Activated T-helper 2 cell treated with anti-CD3 and anti-CD28 coated beads, Interferon-gamma antibody, Interleukin-2, Interleukin-4, amounts not matched to agents 10 μg/mL and 5 μg/mL and 100 μg/mL, durations not matched to agents 14 hours and 24 hours and 36 hours (primary cell): Measurements from ENCODE around the gene TBK1. TPM values are rescaled to one million over a fixed set of nuclear protein-coding genes. Genes with fewer than 3 reads are reported as not detected.

ENCODE experiments used
- DNase-seq: peaks from one replicate; pipeline ENCODE4 v3.0.0; 2021; ENCODE audit warnings: low spot score
- H3K27ac Mint-ChIP-seq: one replicate; pipeline ENCODE4 v1.8.0; 2021; ENCODE audit warnings: mixed read lengths
- H3K27me3 Mint-ChIP-seq: one replicate; pipeline ENCODE4 v1.8.0; 2021; ENCODE audit warnings: low read depth, mixed read lengths
- H3K36me3 Mint-ChIP-seq: one replicate; pipeline ENCODE4 v1.8.0; 2021; ENCODE audit warnings: low read depth, mixed read lengths
- H3K4me1 Mint-ChIP-seq: one replicate; pipeline ENCODE4 v1.8.0; 2021; ENCODE audit warnings: low read depth, mixed read lengths
- H3K4me3 Mint-ChIP-seq: one replicate; pipeline ENCODE4 v1.8.0; 2021; ENCODE audit warnings: low read depth, mild to moderate bottlenecking, moderate library complexity, mixed read lengths
- H3K9me3 Mint-ChIP-seq: one replicate; pipeline ENCODE4 v1.8.0; 2021; ENCODE audit warnings: mixed read lengths
- intact Hi-C: fragments of 100-400 bp; cut with micrococcal nuclease; formaldehyde crosslinking; loops from one replicate; pipeline ENCODE4 v1.15.1; 2023
- total RNA-seq: library from RNA; stranded (reverse); gene quantifications from 2 replicates; pipeline ENCODE4 v1.2.3, GENCODE V29; 2022

Gene TBK1
- total RNA-seq, 1 donor from 2014 or later, result 35.3 TPM

DNA sequence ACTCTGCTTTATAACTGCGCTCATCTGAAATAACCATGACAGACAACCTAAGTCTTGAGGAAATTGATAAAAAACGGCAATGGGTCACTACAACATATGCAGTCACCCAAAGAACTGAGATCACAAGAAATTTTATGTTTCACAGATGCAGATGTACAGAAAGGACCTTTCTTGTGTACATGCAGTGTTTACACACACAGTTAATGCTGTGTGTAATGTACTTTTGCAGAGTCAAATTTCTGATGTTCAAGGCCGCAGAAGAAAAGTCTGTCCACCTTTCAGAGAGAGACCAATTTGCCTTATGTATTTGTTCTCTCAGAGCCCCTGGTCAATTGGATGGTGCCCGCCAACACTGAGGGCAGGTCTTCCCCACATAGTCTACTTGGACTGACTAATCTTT, 23.0 kb upstream of the TBK1 start:
- intact Hi-C loops, result no loop called here
- no peaks in the 10 kb centered on the region for H3K9me3 Mint-ChIP-seq
- H3K4me1 Mint-ChIP-seq, result peaks cover 2% of the 10 kb centered on the region
- no peaks in the 10 kb centered on the region for H3K27me3 Mint-ChIP-seq
- H3K27ac Mint-ChIP-seq, result no peak overlapping the region
- no peak overlapping the region for H3K4me3 Mint-ChIP-seq
- DNase-seq, result no peak
- H3K36me3 Mint-ChIP-seq, result peaks cover 87% of the 10 kb centered on the region

GRCh38 chr12:64430886-64431285, 21.0 kb upstream of the TBK1 start:
- no peaks in the 10 kb centered on the region for H3K27me3 Mint-ChIP-seq
- DNase-seq, result no peak
- H3K9me3 Mint-ChIP-seq, result no peaks in the 10 kb centered on the region
- intact Hi-C loops, result no loop called here
- H3K4me3 Mint-ChIP-seq, result no peak overlapping the region
- H3K27ac Mint-ChIP-seq, result no peak overlapping the region
- H3K36me3 Mint-ChIP-seq, result peaks cover 85% of the 10 kb centered on the region
- peaks cover 3% of the 10 kb centered on the region for H3K4me1 Mint-ChIP-seq

DNA sequence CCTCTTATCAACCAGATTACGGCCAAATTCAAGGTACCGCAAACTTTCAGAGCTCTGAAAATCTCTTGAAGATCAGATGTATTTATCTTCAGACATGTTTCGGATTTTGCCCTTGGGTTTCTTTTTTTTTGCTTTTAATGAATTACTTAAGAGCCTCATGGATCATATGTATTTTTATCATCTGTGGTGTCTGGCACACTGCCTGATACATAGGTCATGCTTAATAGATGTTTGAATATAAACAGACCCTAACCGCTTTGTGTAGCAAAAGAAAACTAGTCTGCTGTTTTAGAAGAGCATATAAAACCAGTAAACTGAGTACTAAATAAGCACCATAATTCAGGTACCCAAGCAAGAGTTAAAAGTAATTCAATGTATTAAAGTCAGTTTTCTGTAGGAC, 20.1 kb upstream of the TBK1 start:
- Mint-ChIP-seq H3K4me3 (no peak overlapping the region), H3K4me1 (peaks cover 3% of the 10 kb centered on the region), H3K36me3 (peaks cover 83% of the 10 kb centered on the region), H3K9me3 (no peaks in the 10 kb centered on the region), H3K27me3 (no peaks in the 10 kb centered on the region), H3K27ac (no peak overlapping the region)
- intact Hi-C loops, result no loop called here
- no peak for DNase-seq

DNA sequence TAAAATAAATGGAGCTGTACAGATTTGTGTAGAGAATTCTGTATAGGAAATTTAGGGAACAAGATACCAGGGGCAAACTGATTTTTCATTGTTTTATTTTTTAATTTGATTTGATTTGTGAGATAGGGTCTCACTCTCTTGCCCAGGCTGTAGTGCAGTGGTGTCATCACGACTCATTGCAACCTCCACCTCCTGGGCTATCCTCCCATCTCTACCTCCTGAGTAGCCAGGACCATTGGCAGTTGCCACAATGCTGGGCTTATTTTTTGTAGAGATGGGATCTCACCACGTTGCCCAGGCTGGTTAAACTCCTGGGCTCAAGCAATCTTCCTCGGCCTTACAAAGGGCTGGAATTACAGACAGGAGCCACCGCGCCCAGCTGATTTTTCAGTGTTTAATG, 18.0 kb upstream of the TBK1 start:
- H3K36me3 Mint-ChIP-seq, result peaks cover 87% of the 10 kb centered on the region
- intact Hi-C loops, result no loop called here

GRCh38 chr12:64440100-64440499, 11.8 kb upstream of the TBK1 start:
- DNase-seq, result no peak
- H3K4me3 Mint-ChIP-seq, result no peak overlapping the region
- H3K27ac Mint-ChIP-seq, result no peak overlapping the region
- no peaks in the 10 kb centered on the region for H3K9me3 Mint-ChIP-seq
- intact Hi-C loops, result no loop called here
- no peaks in the 10 kb centered on the region for H3K27me3 Mint-ChIP-seq
- peaks cover 81% of the 10 kb centered on the region for H3K36me3 Mint-ChIP-seq
- H3K4me1 Mint-ChIP-seq, result peaks cover 16% of the 10 kb centered on the region

More for the DNA sequence above, 18.0 kb upstream of the TBK1 start:
- no peak overlapping the region for H3K27ac Mint-ChIP-seq
- H3K4me3 Mint-ChIP-seq, result no peak overlapping the region
- H3K4me1 Mint-ChIP-seq, result peaks cover 5% of the 10 kb centered on the region
- H3K9me3 Mint-ChIP-seq, result no peaks in the 10 kb centered on the region
- DNase-seq, result no peak
- no peaks in the 10 kb centered on the region for H3K27me3 Mint-ChIP-seq

GRCh38 chr12:64445490-64445889, 6.4 kb upstream of the TBK1 start:
- Mint-ChIP-seq H3K36me3 (peaks cover 74% of the 10 kb centered on the region), H3K4me1 (peaks cover 25% of the 10 kb centered on the region), H3K4me3 (no peak overlapping the region), H3K9me3 (no peaks in the 10 kb centered on the region), H3K27me3 (no peaks in the 10 kb centered on the region), H3K27ac (peak overlapping the region; percentile 16)
- no peak for DNase-seq
- intact Hi-C loops, result no loop called here

DNA sequence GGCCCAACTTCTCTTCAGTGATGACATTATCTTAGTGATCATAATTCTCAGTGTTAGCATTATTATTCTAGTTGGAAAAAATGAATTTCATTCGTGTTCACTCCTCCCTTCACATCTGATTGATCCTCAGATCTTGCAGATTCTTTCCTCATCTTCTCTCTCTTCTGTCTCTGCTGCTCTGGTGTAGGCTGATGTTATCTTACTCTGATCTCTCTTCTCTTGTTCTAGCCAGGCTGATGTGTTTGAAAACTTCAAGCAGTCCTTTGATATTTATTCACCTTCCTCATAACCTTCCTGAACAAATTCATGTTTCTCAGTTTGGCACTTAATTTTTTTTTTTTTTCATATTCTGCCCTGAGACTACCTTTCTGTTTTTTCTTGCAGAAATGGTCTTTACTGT, 5.6 kb upstream of the TBK1 start:
- Mint-ChIP-seq H3K4me1 (peaks cover 33% of the 10 kb centered on the region), H3K4me3 (no peak overlapping the region), H3K9me3 (no peaks in the 10 kb centered on the region), H3K27me3 (no peaks in the 10 kb centered on the region), H3K36me3 (peaks cover 67% of the 10 kb centered on the region), H3K27ac (peak overlapping the region; percentile 43)
- intact Hi-C loops, result no loop called here
- DNase-seq, result no peak

DNA sequence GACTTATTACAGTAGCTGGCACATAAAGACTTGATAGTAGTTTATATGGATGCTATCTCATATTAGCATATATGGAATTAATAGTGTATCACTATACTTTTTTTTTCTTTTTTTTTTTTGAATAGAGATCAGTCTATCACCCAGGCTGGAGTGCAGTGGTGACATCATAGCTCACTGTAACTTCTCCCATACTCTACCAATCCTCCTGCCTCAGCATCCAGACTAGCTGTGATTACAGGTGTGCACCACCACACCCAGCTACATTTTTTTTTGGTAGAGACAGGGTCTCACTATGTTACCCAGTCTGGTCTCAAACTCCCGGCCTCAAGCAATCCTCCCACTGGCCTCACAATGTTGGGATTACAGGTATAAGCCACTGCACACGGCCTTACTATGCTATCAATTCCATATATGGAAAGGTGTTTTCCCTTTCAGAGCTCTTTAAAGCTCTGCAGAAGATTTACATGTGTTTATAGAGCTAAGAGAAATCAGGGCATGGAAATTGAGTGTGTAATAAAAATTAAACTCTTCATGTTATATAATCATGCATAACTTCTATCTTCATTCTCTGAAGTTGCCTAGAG, 1.8 kb upstream of the TBK1 start:
- no peak for DNase-seq
- H3K36me3 Mint-ChIP-seq, result peaks cover 44% of the 10 kb centered on the region
- H3K27ac Mint-ChIP-seq, result peak overlapping the region; percentile 87
- peaks cover 33% of the 10 kb centered on the region for H3K4me1 Mint-ChIP-seq
- intact Hi-C loops, result loop anchor here (5.0 kb wide), 1 partner anchor 162 kb away; the partner anchor contains the start of gene RASSF3
- no peaks in the 10 kb centered on the region for H3K9me3 Mint-ChIP-seq
- peak overlapping the region; percentile 92 for H3K4me3 Mint-ChIP-seq
- H3K27me3 Mint-ChIP-seq, result no peaks in the 10 kb centered on the region

DNA sequence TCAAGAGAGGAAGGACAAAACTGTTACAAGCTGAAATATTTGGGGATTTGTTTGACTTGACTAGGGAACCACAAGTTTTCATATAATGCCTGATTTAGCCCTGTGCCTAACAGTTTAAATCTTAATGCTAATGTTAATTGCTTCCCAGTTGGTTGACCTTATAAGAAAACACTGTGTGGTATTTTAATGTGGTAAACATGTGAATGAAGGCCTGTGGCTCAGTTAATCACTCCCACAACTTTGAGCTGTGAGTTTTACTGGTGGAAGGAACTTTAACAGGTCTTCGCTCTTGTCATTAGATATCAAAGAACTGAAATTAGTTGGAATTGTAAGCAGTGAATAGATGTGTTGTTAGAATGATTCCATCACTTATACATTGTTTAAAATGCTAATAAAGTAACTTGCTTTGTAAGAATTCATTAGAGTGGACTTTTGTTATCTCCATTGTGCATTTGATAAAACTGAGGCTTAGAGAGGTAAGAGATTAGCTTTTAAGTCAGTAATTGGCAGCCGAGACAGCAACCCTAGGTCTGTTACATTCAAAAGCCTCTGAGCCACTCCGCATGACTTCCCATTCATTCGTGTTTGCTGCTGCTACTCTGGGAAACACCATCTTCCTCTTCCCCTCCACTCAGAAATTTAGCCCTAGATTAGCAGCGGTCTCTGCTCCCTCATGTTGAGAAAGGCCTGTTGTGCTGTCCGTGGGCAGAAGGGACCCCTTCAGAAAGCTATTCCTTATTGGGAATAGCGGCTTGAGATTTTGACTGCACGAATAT, 1.0 kb upstream of the TBK1 start:
- Mint-ChIP-seq H3K36me3 (peaks cover 42% of the 10 kb centered on the region), H3K4me3 (peak overlapping the region; percentile 92), H3K9me3 (no peaks in the 10 kb centered on the region), H3K4me1 (peaks cover 39% of the 10 kb centered on the region), H3K27ac (peak overlapping the region; percentile 87), H3K27me3 (no peaks in the 10 kb centered on the region)
- intact Hi-C loops, result loop anchor here (5.0 kb wide), 1 partner anchor 161 kb away; the partner anchor contains the start of gene RASSF3
- DNase-seq, result no peak

DNA sequence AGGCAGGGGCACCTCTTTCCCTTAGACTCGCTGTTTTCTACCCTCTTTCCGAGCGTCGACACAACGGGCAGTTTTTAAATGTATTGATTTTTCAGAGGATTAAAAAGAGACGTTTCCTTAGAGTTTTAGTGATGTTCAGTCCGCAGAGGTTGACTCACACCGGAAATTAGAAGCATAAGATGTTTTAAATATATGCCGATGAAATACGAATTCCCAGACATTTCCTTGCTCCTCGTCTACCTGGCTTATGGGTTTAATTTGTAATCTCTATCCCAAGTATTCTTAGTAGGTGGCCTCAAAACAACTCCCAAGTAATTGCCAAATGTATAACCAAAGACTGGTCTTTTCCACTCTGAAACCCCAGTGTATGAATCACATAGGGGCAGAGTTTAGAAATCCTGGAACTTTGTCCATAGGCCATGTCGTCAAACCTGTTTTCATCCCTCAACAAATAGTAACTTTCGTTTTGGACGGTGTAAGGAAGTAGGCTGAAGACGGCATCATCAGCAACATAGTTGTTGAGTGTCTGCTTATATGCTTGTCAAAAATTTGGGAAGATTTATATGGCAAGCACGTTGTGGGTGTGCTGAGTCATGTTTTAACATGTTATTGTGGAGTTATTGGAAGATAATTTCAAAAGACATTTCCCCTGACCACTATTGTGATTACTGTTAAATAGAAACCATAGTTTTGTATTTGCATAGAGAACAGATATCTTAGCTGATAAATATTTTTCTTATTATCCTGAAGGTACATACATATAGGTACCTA, 824 bp downstream of the TBK1 start:
- intact Hi-C loops, result loop anchor here (1.0 to 5.0 kb wide), 2 partner anchors 48 to 160 kb away; partner anchors contain the start of genes RASSF3 and XPOT
- Mint-ChIP-seq H3K4me3 (peak overlapping the region; percentile 94), H3K27me3 (no peaks in the 10 kb centered on the region), H3K36me3 (peaks cover 38% of the 10 kb centered on the region), H3K4me1 (peaks cover 43% of the 10 kb centered on the region), H3K27ac (peak overlapping the region; percentile 95), H3K9me3 (no peaks in the 10 kb centered on the region)
- no peak for DNase-seq

GRCh38 chr12:64455506-64455905, 3.6 kb downstream of the TBK1 start:
- intact Hi-C loops, result loop anchor here (5.0 kb wide), 1 partner anchor 227 kb away; no protein-coding TSS in a partner anchor
- Mint-ChIP-seq H3K4me1 (peaks cover 56% of the 10 kb centered on the region), H3K27ac (peak overlapping the region; percentile 5), H3K27me3 (no peaks in the 10 kb centered on the region), H3K4me3 (no peak overlapping the region), H3K9me3 (no peaks in the 10 kb centered on the region), H3K36me3 (peaks cover 42% of the 10 kb centered on the region)
- no peak for DNase-seq

DNA sequence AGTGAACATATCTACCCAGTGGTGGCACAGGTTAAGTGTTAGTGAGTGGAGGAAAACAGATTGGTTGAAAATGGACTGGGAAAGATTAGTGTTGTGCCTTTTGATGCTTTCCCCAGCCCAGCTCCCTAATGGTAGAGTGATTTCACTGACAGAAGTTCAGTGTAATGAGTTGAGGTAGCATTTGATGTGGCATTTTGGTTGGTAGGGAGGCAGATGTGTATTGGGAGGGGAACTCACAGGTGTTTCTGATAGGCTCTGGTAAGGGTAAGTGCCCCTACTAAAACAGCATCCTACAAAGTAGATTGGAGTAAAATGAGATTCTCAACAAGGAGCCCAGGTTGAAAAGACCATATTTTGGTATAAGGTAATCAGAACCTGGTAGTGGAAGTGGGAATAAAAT, 4.2 kb downstream of the TBK1 start:
- Mint-ChIP-seq H3K4me3 (no peak overlapping the region), H3K27ac (peak overlapping the region; percentile 40), H3K36me3 (peaks cover 46% of the 10 kb centered on the region), H3K27me3 (no peaks in the 10 kb centered on the region), H3K4me1 (peaks cover 52% of the 10 kb centered on the region), H3K9me3 (no peaks in the 10 kb centered on the region)
- no peak for DNase-seq
- intact Hi-C loops, result loop anchor here (2.0 to 5.0 kb wide), 2 partner anchors 35 to 226 kb away; no protein-coding TSS in a partner anchor
